NT2/D1 (cell line): Measurements from ENCODE around the gene MAP2K5.

Experiments
- DNase-seq: peaks from one replicate; pipeline ENCODE4 v3.0.0-alpha.2; 2011; ENCODE audit warnings: low read depth, low spot score
- H3K27me3 ChIP-seq: 2 replicates; pipeline ENCODE4 v1.6.0; 2011; ENCODE audit warnings: mild to moderate bottlenecking; ENCODE audit not compliant: insufficient read length, insufficient read depth
- H3K36me3 ChIP-seq: 2 replicates; pipeline ENCODE4 v1.6.1; 2011; ENCODE audit warnings: mild to moderate bottlenecking, low read length, mixed read lengths; ENCODE audit not compliant: insufficient read depth, insufficient read length
- H3K4me1 ChIP-seq: 2 replicates; pipeline ENCODE4 v1.5.1; 2011; ENCODE audit not compliant: insufficient read depth, insufficient read length
- H3K4me3 ChIP-seq: 2 replicates; pipeline ENCODE4 v1.5.1; 2011; ENCODE audit warnings: low read depth; ENCODE audit not compliant: insufficient read length
- H3K9ac ChIP-seq: 2 replicates; pipeline ENCODE4 v1.6.0; 2011; ENCODE audit warnings: low read depth; ENCODE audit not compliant: insufficient read length
- H3K9me3 ChIP-seq: 2 replicates; pipeline ENCODE4 v1.5.1; 2011; ENCODE audit warnings: mild to moderate bottlenecking, low read length; ENCODE audit not compliant: insufficient read depth
- SUZ12 ChIP-seq: IDR thresholded peaks from 2 replicates; pipeline ENCODE4 v1.6.1; 2011; ENCODE audit not compliant: insufficient read length, insufficient read depth; ENCODE audit errors: extremely low read depth
- YY1 ChIP-seq: IDR thresholded peaks from 2 replicates; pipeline ENCODE4 v1.6.1; 2011; ENCODE audit not compliant: insufficient read length, insufficient read depth
- ZNF274 ChIP-seq: IDR thresholded peaks from 2 replicates; pipeline ENCODE4 v1.6.1; 2011; ENCODE audit warnings: mild to moderate bottlenecking, low read depth, low read length

Gene MAP2K5

GRCh38 chr15:67838789-67839332 lies 296.4 kb downstream of the MAP2K5 start:
- peak overlapping the region; percentile 51 for H3K9ac ChIP-seq
- peaks cover 16% of the 10 kb centered on the region for H3K4me1 ChIP-seq
- no peaks in the 10 kb centered on the region for H3K9me3 ChIP-seq
- no peak for DNase-seq
- peak overlapping the region; percentile 36 for H3K4me3 ChIP-seq
- TF ChIP-seq YY1 (no peak), ZNF274 (no peak), SUZ12 (no peak)
- peaks cover 44% of the 10 kb centered on the region for H3K27me3 ChIP-seq
- H3K36me3 ChIP-seq = no peaks in the 10 kb centered on the region

GRCh38 chr15:67839499-67839928 lies 297.0 kb downstream of the MAP2K5 start:
- peak overlapping the region; percentile 45 for H3K4me3 ChIP-seq
- peaks cover 18% of the 10 kb centered on the region for H3K4me1 ChIP-seq
- H3K36me3 ChIP-seq = no peaks in the 10 kb centered on the region
- no peaks in the 10 kb centered on the region for H3K9me3 ChIP-seq
- H3K27me3 ChIP-seq = peaks cover 38% of the 10 kb centered on the region
- no peak for TF ChIP-seq ZNF274
- TF ChIP-seq YY1 = no peak
- TF ChIP-seq SUZ12 = no peak
- no peak for DNase-seq
- H3K9ac ChIP-seq = peak overlapping the region; percentile 12

GRCh38 chr15:67839929-67840748 lies 297.6 kb downstream of the MAP2K5 start, which contains the start of gene RNU6-1:
Gene RNU6-1 (minus strand): TSS chr15:67840045.
- H3K9me3 ChIP-seq = no peaks in the 10 kb centered on the region
- peaks cover 31% of the 10 kb centered on the region for H3K27me3 ChIP-seq
- DNase-seq = no peak
- TF ChIP-seq ZNF274 (no peak), SUZ12 (no peak), YY1 (no peak)
- peak within 1 kb of the TSS; percentile 81 for H3K4me3 ChIP-seq
- H3K9ac ChIP-seq = peak within 1 kb of the TSS; percentile 84
- peaks cover 15% of the 10 kb centered on the region for H3K4me1 ChIP-seq
- no peaks in the 10 kb centered on the region for H3K36me3 ChIP-seq

- Histone ChIP-seq H3K4me1 (peaks cover 15% of the 10 kb centered on the region), H3K27me3 (peaks cover 23% of the 10 kb centered on the region), H3K4me3 (peak overlapping the region; percentile 81), H3K36me3 (no peaks in the 10 kb centered on the region), H3K9ac (peak overlapping the region; percentile 84), H3K9me3 (no peaks in the 10 kb centered on the region)
- TF ChIP-seq ZNF274 (no peak), YY1 (no peak), SUZ12 (no peak)
- DNase-seq = no peak
Observed at GRCh38 chr15:67840749-67841512, 298.4 kb downstream of the MAP2K5 start.

GRCh38 chr15:67841513-67841762 lies 298.9 kb downstream of the MAP2K5 start:
- no peak for TF ChIP-seq SUZ12
- no peak for TF ChIP-seq YY1
- Histone ChIP-seq H3K4me3 (peak overlapping the region; percentile 81), H3K27me3 (peaks cover 20% of the 10 kb centered on the region), H3K9ac (peak overlapping the region; percentile 84), H3K36me3 (no peaks in the 10 kb centered on the region), H3K4me1 (peaks cover 15% of the 10 kb centered on the region), H3K9me3 (no peaks in the 10 kb centered on the region)
- DNase-seq = no peak

GRCh38 chr15:67843092-67843501 lies 300.6 kb downstream of the MAP2K5 start:
- no peaks in the 10 kb centered on the region for H3K36me3 ChIP-seq
- DNase-seq = no peak
- H3K9me3 ChIP-seq = no peaks in the 10 kb centered on the region
- peaks cover 13% of the 10 kb centered on the region for H3K4me1 ChIP-seq
- peak overlapping the region; percentile 50 for H3K9ac ChIP-seq
- TF ChIP-seq SUZ12 (no peak), ZNF274 (no peak), YY1 (no peak)
- H3K27me3 ChIP-seq = peaks cover 6% of the 10 kb centered on the region
- H3K4me3 ChIP-seq = no peak overlapping the region

- DNase-seq = no peak
- Histone ChIP-seq H3K9ac (peak overlapping the region; percentile 59), H3K27me3 (no peaks in the 10 kb centered on the region), H3K4me3 (no peak overlapping the region), H3K36me3 (no peaks in the 10 kb centered on the region), H3K9me3 (no peaks in the 10 kb centered on the region), H3K4me1 (peaks cover 13% of the 10 kb centered on the region)
- TF ChIP-seq ZNF274 (no peak), YY1 (no peak), SUZ12 (no peak)
Observed at GRCh38 chr15:67843571-67844387, 301.3 kb downstream of the MAP2K5 start.
